ENCODE results near the gene JPH2.

DNA sequence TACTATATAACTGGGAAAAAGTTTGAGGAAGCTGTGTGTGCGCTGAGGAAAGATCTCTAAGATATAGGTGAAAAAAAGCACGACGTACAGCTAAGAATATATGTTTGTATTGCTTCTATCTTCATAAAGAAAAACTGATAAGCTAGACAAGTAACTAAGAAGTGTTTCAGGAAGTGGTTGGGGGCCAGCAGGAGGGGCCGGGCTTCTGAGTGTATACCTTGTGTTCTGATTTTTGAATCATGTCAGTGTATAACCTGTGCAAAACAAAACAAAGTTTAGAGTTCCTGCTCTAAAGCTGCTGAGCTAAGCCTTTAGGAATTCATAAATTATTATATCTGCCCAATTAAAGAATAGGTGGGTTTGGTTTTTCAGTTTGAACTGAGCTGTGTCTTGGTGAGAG, 31.5 kb upstream of the JPH2 start:
- TF ChIP-seq, protein P1, sequence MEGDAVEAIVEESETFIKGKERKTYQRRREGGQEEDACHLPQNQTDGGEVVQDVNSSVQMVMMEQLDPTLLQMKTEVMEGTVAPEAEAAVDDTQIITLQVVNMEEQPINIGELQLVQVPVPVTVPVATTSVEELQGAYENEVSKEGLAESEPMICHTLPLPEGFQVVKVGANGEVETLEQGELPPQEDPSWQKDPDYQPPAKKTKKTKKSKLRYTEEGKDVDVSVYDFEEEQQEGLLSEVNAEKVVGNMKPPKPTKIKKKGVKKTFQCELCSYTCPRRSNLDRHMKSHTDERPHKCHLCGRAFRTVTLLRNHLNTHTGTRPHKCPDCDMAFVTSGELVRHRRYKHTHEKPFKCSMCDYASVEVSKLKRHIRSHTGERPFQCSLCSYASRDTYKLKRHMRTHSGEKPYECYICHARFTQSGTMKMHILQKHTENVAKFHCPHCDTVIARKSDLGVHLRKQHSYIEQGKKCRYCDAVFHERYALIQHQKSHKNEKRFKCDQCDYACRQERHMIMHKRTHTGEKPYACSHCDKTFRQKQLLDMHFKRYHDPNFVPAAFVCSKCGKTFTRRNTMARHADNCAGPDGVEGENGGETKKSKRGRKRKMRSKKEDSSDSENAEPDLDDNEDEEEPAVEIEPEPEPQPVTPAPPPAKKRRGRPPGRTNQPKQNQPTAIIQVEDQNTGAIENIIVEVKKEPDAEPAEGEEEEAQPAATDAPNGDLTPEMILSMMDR (conservative IDR thresholded peaks at IDR 0.05; ENCODE audit: low read depth, low read length): no peak
- no peak for TF ChIP-seq EZH2phosphoT487 (IDR thresholded peaks at IDR 0.05; ENCODE audit: borderline replicate concordance, low read length)

All from PC-3 (cell line).